ENCODE measurements around the gene TMEM121B. TPM values are rescaled to one million over a fixed set of nuclear protein-coding genes. Genes with fewer than 3 reads are reported as not detected.

The TMEM121B gene
- total RNA-seq, 1 donor from 2014 or later, result 2.6 TPM

DNA sequence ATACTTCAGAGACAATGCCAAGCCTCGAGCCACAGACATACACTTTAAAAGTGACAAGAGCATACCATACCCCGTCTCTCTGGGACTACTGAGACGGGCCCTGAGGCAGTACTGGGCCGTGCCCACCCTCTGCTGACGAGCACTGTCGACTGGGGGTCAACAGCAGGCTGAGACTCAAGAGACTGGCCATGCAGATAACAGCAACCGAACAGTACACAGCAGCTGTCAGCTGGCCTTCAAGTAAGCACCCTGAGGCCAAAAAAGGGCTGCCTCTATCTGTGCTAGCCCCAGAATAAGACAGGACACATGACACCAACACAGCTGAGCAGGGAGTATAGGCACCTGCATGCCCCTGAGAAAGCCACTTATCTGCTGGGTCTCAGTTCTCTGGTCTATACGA is 18.9 kb upstream of the TMEM121B start:
- Histone ChIP-seq H3K9ac (ENCODE audit: low read depth in 1 of 3, low read length in 3 of 3) (peak overlapping the region in 2 of 3 donors; percentile 5 to 74), H3K36me3 (ENCODE audit: control insufficient read depth in 3 of 3, insufficient read depth in 3 of 3, low read length in 3 of 3) (peaks cover 33 to 45% (median 43%) of the 10 kb centered on the region in 3 donors), H3K4me3 (ENCODE audit: low read length in 3 of 3) (no peak overlapping the region), H3K9me3 (ENCODE audit: control insufficient read depth in 3 of 3, low read length in 3 of 3) (no peaks in the 10 kb centered on the region), H3K4me1 (ENCODE audit: control insufficient read depth in 3 of 3, insufficient read depth in 3 of 3, low read length in 3 of 3) (peaks cover 26 to 41% (median 31%) of the 10 kb centered on the region in 3 donors), H3K27ac (ENCODE audit: low read depth, low read length) (peak overlapping the region; percentile 61), H3K27me3 (ENCODE audit: control insufficient read depth in 3 of 3, insufficient read depth in 3 of 3, low read length in 3 of 3) (no peaks in the 10 kb centered on the region)

DNA sequence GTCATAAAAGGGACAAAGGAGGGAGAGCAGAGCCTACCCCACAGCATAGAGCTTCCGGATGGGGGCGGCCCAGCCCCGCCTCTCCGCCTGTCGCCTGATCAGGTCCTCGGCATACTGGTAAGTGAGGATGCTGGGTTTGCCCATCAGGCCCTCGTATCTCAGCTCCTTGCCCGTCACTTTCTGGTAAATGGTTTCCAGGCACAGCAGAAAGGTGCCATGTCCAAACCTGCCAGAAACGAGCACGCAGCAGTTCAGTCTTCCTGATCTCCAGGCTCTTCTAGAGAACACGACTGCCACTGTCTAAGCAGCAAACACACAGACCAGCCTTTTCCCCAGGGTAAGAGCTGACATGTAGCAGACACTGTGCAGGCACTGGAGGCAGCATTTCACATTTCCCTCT is 17.4 kb upstream of the TMEM121B start:
- Histone ChIP-seq H3K27ac (ENCODE audit: low read depth, low read length) (no peak overlapping the region), H3K27me3 (ENCODE audit: control insufficient read depth in 3 of 3, insufficient read depth in 3 of 3, low read length in 3 of 3) (no peaks in the 10 kb centered on the region), H3K4me3 (ENCODE audit: low read length in 3 of 3) (no peak overlapping the region), H3K36me3 (ENCODE audit: control insufficient read depth in 3 of 3, insufficient read depth in 3 of 3, low read length in 3 of 3) (peaks cover 25 to 34% (median 34%) of the 10 kb centered on the region in 3 donors), H3K9me3 (ENCODE audit: control insufficient read depth in 3 of 3, low read length in 3 of 3) (no peaks in the 10 kb centered on the region), H3K9ac (ENCODE audit: low read depth in 1 of 3, low read length in 3 of 3) (no peak overlapping the region), H3K4me1 (ENCODE audit: control insufficient read depth in 3 of 3, insufficient read depth in 3 of 3, low read length in 3 of 3) (peaks cover 26 to 43% (median 33%) of the 10 kb centered on the region in 3 donors)

DNA sequence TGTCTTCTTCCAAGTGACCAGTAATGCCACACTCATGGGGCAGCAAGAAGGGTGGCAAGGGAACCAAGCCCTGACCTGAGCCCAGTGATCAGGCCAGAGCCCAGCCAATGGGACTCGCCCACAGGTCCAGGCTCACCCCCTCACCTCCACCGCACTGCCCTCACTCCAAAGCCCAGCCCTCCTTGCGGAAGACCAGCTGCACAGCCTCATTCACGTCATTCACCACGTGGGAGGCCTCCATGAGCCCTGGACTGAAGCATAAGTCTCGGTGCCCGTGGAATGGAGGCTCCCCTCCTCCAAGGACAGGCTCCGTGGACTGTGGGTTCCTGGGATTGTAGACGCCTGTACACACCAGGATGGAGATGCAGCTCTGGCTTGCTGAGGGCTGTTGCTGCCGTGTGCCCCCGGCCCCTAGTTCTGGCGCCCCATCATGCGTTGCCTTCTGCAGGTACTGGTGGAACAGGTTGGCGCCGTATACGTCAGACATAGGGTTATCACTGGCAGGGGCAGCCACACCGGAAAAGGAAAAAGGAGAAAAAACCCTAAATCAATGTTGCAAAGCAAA is 16.8 kb upstream of the TMEM121B start:
- Histone ChIP-seq H3K27ac (ENCODE audit: low read depth, low read length) (no peak overlapping the region), H3K4me1 (ENCODE audit: control insufficient read depth in 3 of 3, insufficient read depth in 3 of 3, low read length in 3 of 3) (peaks cover 28 to 48% (median 38%) of the 10 kb centered on the region in 3 donors), H3K9me3 (ENCODE audit: control insufficient read depth in 3 of 3, low read length in 3 of 3) (no peaks in the 10 kb centered on the region), H3K36me3 (ENCODE audit: control insufficient read depth in 3 of 3, insufficient read depth in 3 of 3, low read length in 3 of 3) (peaks cover 20 to 28% (median 28%) of the 10 kb centered on the region in 3 donors), H3K9ac (ENCODE audit: low read depth in 1 of 3, low read length in 3 of 3) (no peak overlapping the region), H3K27me3 (ENCODE audit: control insufficient read depth in 3 of 3, insufficient read depth in 3 of 3, low read length in 3 of 3) (no peaks in the 10 kb centered on the region), H3K4me3 (ENCODE audit: low read length in 3 of 3) (no peak overlapping the region)

DNA sequence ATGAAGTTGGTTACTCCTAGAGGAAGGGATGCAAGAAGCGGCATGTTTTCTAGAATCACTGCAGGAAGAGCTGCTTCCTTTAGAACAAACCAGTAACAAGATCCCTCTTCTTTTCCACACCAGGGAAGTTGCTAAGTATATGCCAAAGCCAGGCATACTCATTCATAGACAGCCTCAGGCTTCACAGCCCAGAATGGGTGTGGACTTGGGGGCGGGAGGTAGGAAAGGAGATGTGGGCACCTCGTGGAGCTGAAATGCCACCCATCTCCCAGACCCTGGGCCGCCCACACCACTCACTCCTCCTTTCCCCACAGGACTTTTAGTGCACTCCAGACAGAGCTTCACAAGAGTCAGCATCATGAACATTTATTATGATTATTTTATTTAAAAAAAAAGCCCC is 16.0 kb upstream of the TMEM121B start:
- Histone ChIP-seq H3K4me1 (ENCODE audit: control insufficient read depth in 3 of 3, insufficient read depth in 3 of 3, low read length in 3 of 3) (peaks cover 29 to 49% (median 41%) of the 10 kb centered on the region in 3 donors), H3K27ac (ENCODE audit: low read depth, low read length) (no peak overlapping the region), H3K36me3 (ENCODE audit: control insufficient read depth in 3 of 3, insufficient read depth in 3 of 3, low read length in 3 of 3) (peaks cover 16 to 21% (median 21%) of the 10 kb centered on the region in 3 donors), H3K4me3 (ENCODE audit: low read length in 3 of 3) (no peak overlapping the region), H3K27me3 (ENCODE audit: control insufficient read depth in 3 of 3, insufficient read depth in 3 of 3, low read length in 3 of 3) (no peaks in the 10 kb centered on the region), H3K9me3 (ENCODE audit: control insufficient read depth in 3 of 3, low read length in 3 of 3) (no peaks in the 10 kb centered on the region), H3K9ac (ENCODE audit: low read depth in 1 of 3, low read length in 3 of 3) (no peak overlapping the region)

DNA sequence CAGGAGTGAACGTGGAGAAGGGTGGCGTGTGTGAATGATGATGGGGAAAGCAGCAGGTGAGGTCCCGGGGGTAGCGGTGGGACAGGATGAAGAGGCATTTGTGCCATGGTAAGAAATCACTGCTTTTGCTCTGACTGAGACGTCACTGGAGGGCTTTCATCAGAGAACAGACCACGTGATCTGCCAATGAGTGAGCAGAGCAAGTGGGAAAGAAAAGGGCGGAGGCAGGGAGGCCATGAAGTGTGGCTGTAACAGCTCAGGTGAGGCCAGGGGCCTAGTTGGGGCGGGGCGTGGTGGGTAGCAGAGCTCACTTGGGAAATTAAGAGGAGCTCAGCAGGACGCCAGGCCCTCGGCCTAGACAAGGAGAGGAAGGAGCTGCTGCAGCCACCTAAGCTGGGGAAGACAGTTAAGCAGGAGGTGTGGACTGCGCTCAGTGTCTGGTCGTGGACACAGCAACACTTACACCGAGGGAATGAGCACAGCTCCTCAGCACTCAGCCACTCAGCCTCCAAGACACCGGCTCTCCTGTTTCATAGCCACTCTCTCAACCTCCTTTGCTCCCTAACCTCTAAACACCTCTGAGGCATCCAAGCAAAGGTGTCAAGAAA is 14.1 kb upstream of the TMEM121B start:
- Histone ChIP-seq H3K36me3 (ENCODE audit: control insufficient read depth in 3 of 3, insufficient read depth in 3 of 3, low read length in 3 of 3) (peaks cover 12 to 16% (median 13%) of the 10 kb centered on the region in 3 donors), H3K4me3 (ENCODE audit: low read length in 3 of 3) (no peak overlapping the region), H3K9ac (ENCODE audit: low read depth in 1 of 3, low read length in 3 of 3) (peak overlapping the region in 1 of 3 donors; percentile 3), H3K27ac (ENCODE audit: low read depth, low read length) (no peak overlapping the region), H3K9me3 (ENCODE audit: control insufficient read depth in 3 of 3, low read length in 3 of 3) (no peaks in the 10 kb centered on the region), H3K27me3 (ENCODE audit: control insufficient read depth in 3 of 3, insufficient read depth in 3 of 3, low read length in 3 of 3) (no peaks in the 10 kb centered on the region), H3K4me1 (ENCODE audit: control insufficient read depth in 3 of 3, insufficient read depth in 3 of 3, low read length in 3 of 3) (peaks cover 22 to 42% (median 32%) of the 10 kb centered on the region in 3 donors)

DNA sequence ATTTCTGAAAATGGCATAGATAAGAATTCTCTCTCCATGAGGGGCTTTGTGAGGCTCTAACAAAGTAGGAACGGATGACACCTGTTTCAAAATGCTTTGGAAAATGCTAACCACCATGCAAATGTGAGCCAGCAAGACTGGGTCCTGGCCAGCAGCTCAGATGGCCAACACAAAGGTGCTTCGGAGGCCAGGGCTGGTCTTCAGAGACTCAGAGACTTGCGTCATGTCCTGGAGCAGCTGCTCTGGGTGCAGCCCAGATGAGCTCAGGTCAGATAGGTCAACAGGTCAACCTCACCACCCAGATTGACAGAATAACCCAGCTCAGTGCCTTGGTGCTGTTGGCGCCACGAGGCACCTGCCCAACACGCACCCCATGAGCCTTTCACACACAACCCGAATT is 12.0 kb upstream of the TMEM121B start:
- Histone ChIP-seq H3K27me3 (ENCODE audit: control insufficient read depth in 3 of 3, insufficient read depth in 3 of 3, low read length in 3 of 3) (no peaks in the 10 kb centered on the region), H3K9ac (ENCODE audit: low read depth in 1 of 3, low read length in 3 of 3) (peak overlapping the region in 1 of 3 donors; percentile 8), H3K9me3 (ENCODE audit: control insufficient read depth in 3 of 3, low read length in 3 of 3) (no peaks in the 10 kb centered on the region), H3K4me3 (ENCODE audit: low read length in 3 of 3) (no peak overlapping the region), H3K27ac (ENCODE audit: low read depth, low read length) (peak overlapping the region; percentile 51), H3K36me3 (ENCODE audit: control insufficient read depth in 3 of 3, insufficient read depth in 3 of 3, low read length in 3 of 3) (peaks cover 7 to 11% (median 7%) of the 10 kb centered on the region in 3 donors), H3K4me1 (ENCODE audit: control insufficient read depth in 3 of 3, insufficient read depth in 3 of 3, low read length in 3 of 3) (peaks cover 16 to 26% (median 21%) of the 10 kb centered on the region in 3 donors)

DNA sequence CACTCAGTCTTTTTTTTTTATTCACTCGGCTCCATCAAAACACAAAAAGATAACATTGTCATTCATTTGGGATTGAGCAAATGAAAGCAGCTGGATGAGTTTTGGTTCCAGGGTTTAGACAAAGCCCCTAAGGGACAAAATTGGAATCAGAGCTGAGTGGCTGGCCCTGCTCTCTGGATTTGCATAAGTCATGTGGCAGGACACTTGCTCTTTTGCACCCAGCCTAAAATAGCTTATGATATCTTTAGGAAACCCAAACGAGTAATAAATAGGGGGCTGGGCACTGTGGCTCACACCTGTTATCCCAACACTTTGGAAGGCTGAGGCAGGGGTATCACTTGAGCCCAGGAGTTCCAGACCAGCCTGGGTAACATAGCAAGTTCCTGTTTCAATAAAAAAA is 11.0 kb upstream of the TMEM121B start:
- Histone ChIP-seq H3K9ac (ENCODE audit: low read depth in 1 of 3, low read length in 3 of 3) (no peak overlapping the region), H3K9me3 (ENCODE audit: control insufficient read depth in 3 of 3, low read length in 3 of 3) (no peaks in the 10 kb centered on the region), H3K27ac (ENCODE audit: low read depth, low read length) (peak overlapping the region; percentile 76), H3K36me3 (ENCODE audit: control insufficient read depth in 3 of 3, insufficient read depth in 3 of 3, low read length in 3 of 3) (peaks cover 0 to under 1% (median 0%) of the 10 kb centered on the region in 3 donors), H3K27me3 (ENCODE audit: control insufficient read depth in 3 of 3, insufficient read depth in 3 of 3, low read length in 3 of 3) (no peaks in the 10 kb centered on the region), H3K4me1 (ENCODE audit: control insufficient read depth in 3 of 3, insufficient read depth in 3 of 3, low read length in 3 of 3) (peaks cover 16 to 20% (median 18%) of the 10 kb centered on the region in 3 donors), H3K4me3 (ENCODE audit: low read length in 3 of 3) (peak overlapping the region in 2 of 3 donors; percentile 17 to 30)

DNA sequence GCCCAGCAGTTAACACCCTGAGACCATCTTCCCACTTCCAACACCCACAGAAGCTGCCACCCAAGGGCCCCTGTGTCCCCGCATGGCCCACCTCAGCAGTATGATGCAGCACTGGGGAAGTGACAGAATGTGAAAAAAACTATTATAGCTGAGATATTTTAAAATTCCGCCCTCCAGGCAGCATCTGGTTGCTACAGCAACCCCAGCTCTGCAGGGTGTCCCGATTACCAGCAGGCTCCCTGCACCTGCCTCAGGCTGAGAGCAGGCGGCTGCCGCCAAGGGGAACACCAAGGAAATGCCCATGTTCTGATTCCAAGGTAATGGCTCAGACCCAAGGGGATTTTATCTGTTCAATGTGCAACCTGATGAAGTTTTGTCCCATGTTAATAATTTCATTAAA is 10.5 kb upstream of the TMEM121B start:
- Histone ChIP-seq H3K27me3 (ENCODE audit: control insufficient read depth in 3 of 3, insufficient read depth in 3 of 3, low read length in 3 of 3) (no peaks in the 10 kb centered on the region), H3K4me1 (ENCODE audit: control insufficient read depth in 3 of 3, insufficient read depth in 3 of 3, low read length in 3 of 3) (peaks cover 14 to 19% (median 17%) of the 10 kb centered on the region in 3 donors), H3K4me3 (ENCODE audit: low read length in 3 of 3) (peak overlapping the region; percentile 17 to 57 (median 30)), H3K9me3 (ENCODE audit: control insufficient read depth in 3 of 3, low read length in 3 of 3) (no peaks in the 10 kb centered on the region), H3K9ac (ENCODE audit: low read depth in 1 of 3, low read length in 3 of 3) (peak overlapping the region in 1 of 3 donors; percentile 62), H3K36me3 (ENCODE audit: control insufficient read depth in 3 of 3, insufficient read depth in 3 of 3, low read length in 3 of 3) (no peaks in the 10 kb centered on the region), H3K27ac (ENCODE audit: low read depth, low read length) (peak overlapping the region; percentile 76)

DNA sequence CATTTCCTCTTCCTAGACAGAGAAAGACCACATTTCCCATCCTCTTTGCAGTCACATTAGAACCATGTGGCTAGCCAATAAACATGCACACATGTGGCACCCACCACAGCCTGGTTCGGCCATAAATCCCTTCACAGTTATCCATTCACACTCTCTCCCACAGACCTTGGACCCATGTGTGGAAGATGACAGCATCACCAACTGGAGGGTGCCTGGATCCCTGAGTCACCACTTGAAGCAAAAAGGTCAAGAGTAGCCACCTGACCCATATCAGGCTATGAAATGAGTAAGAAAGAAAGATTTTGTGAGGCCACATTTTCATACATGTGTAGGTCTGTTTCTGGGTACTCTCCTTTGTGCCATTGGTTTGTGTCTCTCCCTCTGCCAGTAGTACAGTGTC is 9.0 kb upstream of the TMEM121B start:
- Histone ChIP-seq H3K36me3 (ENCODE audit: control insufficient read depth in 3 of 3, insufficient read depth in 3 of 3, low read length in 3 of 3) (no peaks in the 10 kb centered on the region), H3K4me3 (ENCODE audit: low read length in 3 of 3) (no peak overlapping the region), H3K27me3 (ENCODE audit: control insufficient read depth in 3 of 3, insufficient read depth in 3 of 3, low read length in 3 of 3) (no peaks in the 10 kb centered on the region), H3K9ac (ENCODE audit: low read depth in 1 of 3, low read length in 3 of 3) (no peak overlapping the region), H3K27ac (ENCODE audit: low read depth, low read length) (no peak overlapping the region), H3K4me1 (ENCODE audit: control insufficient read depth in 3 of 3, insufficient read depth in 3 of 3, low read length in 3 of 3) (peaks cover 13 to 19% (median 17%) of the 10 kb centered on the region in 3 donors), H3K9me3 (ENCODE audit: control insufficient read depth in 3 of 3, low read length in 3 of 3) (no peaks in the 10 kb centered on the region)

DNA sequence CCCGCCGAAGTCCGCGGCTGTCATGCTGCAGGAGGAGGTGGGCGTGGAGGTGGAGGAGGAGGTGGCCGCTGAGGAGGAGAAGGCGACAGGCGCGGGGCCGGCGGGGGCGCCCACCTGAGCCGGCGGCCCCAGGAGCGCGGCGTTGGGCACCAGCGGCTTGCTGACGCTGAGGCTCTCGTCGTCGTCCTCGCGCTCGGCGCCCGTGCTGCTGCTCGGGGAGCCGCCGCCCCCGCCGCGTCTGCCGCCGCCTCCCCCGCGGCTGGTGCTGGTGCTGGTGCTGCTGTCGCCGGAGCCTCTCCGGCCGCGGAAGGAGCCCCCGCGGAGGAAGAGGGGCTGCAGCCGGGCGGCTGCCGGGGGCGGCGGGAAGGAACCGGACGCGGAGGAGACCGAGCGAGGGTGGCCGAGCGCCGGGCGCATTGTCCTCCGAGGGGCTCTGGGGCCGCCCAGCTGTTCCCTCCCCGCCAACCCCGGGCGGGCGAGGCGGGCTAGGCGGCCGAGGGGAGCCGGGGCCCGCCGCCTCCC is 388 bp downstream of the TMEM121B start:
- Histone ChIP-seq H3K4me3 (ENCODE audit: low read length in 3 of 3) (peak overlapping the region in 2 of 3 donors; percentile 43 to 45), H3K4me1 (ENCODE audit: control insufficient read depth in 3 of 3, insufficient read depth in 3 of 3, low read length in 3 of 3) (peaks cover 10 to 27% (median 24%) of the 10 kb centered on the region in 3 donors), H3K9ac (ENCODE audit: low read depth in 1 of 3, low read length in 3 of 3) (peak overlapping the region in 1 of 3 donors; percentile 64), H3K27ac (ENCODE audit: low read depth, low read length) (no peak overlapping the region), H3K9me3 (ENCODE audit: control insufficient read depth in 3 of 3, low read length in 3 of 3) (no peaks in the 10 kb centered on the region), H3K36me3 (ENCODE audit: control insufficient read depth in 3 of 3, insufficient read depth in 3 of 3, low read length in 3 of 3) (no peaks in the 10 kb centered on the region), H3K27me3 (ENCODE audit: control insufficient read depth in 3 of 3, insufficient read depth in 3 of 3, low read length in 3 of 3) (peaks cover 0 to 9% (median 7%) of the 10 kb centered on the region in 3 donors)
